GM18909 (cell line): Measurements from ENCODE around the gene DAP3.
"Not testable (repeated sequence)": the region's sequence is repeated elsewhere in the genome, so short reads cannot be mapped to it uniquely, and the experiment has no call there.

Experiments
- ATAC-seq: cut with Tn5 transposase; IDR thresholded peaks from one replicate; pipeline ENCODE4 v1.9.1; 2021; ENCODE audit warnings: mild to moderate bottlenecking; ENCODE audit not compliant: unreplicated experiment, poor library complexity

The DAP3 gene

DNA sequence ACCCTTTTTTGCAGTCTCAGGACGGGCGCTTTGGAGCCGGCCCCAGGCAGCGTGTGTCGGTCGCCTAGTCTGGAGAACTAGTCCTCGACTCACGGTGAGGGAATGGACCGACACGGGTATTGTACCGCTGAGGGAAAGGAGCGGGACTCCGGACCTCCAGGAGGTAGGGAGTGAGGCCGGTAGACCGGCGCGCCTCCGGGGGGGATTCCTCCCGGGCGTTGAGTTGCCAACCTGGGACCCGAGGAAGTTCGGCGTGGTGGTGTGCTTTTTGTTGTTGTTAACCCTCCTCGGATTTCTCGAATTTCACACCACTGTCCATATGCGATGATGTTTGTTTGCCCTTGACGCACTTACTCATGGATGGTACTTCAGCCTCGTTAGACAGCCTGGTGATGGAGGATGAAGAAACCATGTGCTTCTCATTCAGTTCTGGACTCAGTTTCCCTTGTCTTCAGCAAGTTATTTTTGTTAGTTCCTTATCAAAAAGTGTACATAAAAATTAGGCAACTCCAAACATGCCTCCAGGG, at the start of gene DAP3:
Gene DAP3, plus strand, starts transcription at position 11 of the 527 bp plus-strand sequence. CDS start 20,689 bp downstream, outside the sequence.
- not testable (repeated sequence) for ATAC-seq

DNA sequence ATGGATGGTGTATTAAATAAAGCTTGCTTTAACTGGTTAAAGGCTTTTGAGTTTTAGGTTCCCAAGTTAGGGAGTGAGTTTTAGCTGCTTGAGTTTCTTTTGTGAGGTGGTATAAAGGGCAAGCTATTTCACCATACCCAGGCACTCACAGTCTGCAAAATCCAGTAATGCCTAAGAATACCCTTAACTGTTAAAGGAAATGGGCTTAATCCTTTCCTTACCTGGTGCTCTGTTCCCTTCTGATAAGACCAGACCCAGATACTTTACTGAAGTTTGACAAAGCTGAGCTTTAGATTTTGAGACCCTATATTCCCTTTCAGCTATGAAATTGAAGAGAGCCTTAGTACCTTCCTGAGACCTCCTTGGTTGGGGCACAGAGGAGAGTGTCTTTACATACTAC, 48.5 kb upstream of the DAP3 start:
- ATAC-seq: no peak

- not testable (repeated sequence) for ATAC-seq
Measured at GRCh38 chr1:155642559-155643180, 46.2 kb upstream of the DAP3 start.

DNA sequence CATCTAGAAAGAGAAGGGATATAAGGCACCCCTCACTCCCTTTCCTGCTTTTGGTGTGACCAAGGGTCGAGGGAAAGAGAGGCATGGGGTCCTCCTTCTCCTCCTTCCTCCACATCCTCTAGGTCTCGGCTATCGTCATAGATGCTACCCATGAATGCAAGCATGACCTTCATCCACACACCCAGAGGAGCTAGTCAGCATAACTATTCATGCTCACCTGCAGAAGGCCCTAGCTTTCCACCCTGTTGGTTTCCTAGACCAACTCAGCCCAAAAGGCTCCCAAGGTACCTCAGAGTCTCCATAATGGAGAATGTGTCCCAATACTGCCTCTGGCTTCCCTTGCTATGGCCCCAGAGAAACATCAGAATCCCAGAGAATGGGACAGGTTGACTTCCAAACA, 45.7 kb upstream of the DAP3 start:
- no peak for ATAC-seq

DNA sequence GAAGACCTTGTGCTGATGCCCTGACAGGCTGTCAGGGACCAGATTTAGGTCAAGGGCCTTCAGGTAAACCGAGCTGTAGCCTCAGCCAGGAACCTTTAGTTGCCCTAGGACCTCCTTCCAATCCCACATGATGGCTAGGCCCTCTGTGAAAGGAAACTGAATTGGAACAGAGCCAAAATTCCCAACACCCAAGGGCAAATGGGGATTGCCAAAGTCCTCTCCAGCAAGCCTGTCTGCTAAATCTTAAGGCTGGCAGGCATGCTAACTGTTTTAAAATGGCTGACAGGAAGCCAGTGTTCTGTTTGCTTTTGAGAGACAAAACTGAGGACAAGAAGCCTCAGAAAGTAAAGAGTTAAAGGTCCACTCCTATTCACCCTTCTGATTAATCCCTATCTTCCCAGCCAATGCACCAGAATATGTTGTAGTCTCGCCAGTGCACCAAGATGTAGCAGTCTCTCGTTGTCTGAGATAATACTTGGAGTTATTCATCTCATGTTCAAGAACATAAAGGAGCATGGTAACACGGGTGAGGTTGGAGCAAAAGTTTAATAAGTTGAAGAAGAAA, 43.8 kb upstream of the DAP3 start:
- ATAC-seq: no peak

GRCh38 chr1:155645648-155646047, 43.2 kb upstream of the DAP3 start:
- no peak for ATAC-seq

- no peak for ATAC-seq
Measured at GRCh38 chr1:155646307-155646706, 42.6 kb upstream of the DAP3 start.

DNA sequence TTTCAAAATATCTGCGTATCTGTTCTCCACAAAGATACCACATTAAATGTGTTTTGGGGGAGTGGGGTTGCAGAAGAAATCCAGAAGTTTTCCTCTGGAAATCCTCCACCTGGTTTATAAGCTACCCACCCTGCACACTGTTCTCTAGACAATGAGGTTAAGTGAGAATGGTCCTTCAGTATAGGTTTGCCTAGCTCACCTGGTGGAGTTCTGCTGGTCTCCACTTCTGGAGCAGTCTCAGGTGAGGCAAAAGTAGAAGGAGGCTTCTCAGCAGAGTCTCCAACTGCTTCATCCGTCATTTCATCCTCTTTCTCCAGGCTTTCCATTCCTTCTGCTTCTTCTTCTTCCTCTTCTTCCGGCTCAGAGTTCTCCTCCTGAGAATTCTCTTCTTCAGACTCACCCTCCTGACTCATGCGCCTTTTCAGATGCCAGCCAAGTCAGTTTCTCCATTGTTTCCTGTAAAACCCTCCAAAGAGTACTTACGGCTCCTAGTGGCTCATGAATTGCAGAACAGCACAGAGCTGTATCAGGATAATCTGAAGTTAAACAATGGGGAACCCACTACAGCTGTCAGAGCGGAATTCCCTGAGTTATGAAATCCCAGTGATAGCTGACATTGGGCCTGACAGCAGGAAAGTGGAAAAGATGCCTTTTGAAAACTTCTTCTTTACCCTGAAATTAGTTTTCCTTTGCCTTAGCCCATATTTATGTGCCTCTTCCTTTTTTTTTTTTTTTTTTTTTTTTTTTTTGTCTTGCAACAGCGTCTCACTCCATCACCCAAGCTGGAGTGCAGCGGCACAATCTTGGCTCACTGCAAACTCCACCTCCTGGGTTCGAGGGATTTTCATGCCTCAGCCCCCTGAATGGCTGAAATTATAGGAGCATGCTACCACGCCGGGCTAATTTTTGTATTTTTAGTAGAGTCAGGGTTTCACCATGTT, 40.4 kb upstream of the DAP3 start:
- no peak for ATAC-seq

DNA sequence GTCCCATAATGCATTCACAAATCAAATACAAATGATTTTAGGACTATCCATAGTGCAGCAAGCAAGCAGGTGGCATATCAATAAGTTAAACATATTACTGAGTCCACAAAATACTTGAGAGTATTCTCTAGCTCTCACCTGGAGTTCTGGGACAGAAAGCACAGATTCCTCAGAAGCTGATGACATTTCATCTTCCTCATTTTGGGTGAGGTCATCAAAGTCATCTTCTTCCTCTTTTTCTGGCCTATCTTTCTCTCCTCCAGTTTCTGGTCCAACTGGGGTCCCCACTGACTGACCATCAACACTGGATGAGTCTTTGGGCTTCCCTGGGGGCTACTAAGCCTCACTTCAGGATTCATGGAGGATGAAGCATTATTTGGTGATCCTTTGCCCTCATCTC, 39.2 kb upstream of the DAP3 start:
- ATAC-seq: no peak

- no peak for ATAC-seq
Measured at GRCh38 chr1:155650231-155650757, 38.6 kb upstream of the DAP3 start.

GRCh38 chr1:155651861-155652661, 36.8 kb upstream of the DAP3 start:
- no peak for ATAC-seq

GRCh38 chr1:155652951-155653350, 35.9 kb upstream of the DAP3 start:
- ATAC-seq: no peak

DNA sequence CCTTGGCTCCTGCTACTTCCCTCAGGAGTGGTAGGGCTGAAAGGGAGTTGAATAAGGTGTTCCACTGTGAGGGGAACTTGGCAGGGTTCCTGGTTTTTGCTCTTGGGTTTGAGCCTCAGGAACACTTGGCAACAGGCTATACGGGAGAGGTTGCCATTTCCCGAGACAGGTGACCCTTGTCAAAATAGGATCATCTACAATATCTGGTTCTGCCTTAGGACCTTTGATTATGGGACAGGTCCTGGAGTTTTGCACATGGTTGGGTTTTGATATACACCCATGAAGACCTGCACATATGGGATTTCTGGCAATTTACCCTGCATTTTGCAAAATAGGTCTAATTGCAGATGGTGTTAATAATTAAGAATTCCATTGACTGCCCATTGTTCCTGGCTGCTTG, 31.4 kb upstream of the DAP3 start:
- ATAC-seq: no peak

DNA sequence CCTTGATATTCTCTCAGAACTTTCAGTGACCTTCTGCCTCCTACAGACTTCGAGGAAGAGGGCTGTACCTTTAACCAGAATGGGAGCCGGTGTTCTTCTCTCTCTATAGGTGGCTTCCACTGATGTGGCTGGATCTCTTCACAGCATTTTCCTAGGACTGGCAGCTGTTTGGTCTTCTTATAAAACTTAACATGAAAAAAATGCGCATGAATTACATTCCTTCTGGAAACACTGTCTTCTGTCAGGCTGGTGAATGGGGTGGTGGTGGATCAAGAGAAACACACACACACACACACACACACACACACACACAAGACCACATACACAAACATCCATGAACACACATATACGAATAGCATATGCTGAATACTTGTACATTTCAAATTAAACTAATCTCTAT, 27.7 kb upstream of the DAP3 start:
- not testable (repeated sequence) for ATAC-seq

DNA sequence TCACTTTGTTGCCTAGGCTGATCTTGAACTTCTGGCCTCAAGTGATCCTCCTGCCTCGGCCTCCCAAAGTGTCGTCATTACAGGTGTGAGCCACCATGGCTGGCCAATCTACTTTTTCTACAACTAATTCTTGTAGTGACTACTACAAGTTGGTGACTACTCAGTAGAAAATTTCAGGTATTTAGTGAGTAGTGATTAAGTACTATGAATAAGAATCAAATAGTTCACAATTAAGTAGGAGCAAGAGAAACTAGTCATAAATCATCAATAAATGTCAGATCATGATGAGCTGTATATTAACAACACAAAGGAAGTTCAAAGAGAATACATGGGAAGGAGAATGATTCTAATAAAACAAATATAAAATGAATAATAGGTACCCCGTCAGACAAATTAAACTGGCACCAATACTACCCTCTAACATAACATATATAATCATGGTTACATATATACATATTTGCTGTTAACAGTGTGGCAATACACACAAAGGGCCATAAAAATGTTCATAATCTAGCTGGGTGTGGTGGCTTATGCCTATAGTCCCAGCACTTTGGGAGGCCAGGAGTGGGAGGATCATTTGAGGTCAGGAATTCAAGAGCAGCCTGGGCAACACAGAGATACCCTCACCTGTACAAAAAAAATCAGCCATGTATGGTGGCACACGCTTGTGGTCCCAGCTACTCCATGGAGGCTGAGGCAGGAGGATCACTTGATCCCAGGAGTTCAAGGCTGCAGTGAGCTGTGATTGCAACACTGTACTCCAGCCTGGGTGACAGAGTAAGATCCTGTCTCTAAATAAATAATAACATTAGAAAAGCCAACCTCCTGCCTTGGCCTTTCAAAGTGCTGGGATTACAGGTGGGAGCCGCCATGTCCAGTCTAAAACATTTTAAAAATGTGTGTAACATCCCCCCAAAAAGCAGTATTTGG, 19.4 kb upstream of the DAP3 start:
- no peak for ATAC-seq

DNA sequence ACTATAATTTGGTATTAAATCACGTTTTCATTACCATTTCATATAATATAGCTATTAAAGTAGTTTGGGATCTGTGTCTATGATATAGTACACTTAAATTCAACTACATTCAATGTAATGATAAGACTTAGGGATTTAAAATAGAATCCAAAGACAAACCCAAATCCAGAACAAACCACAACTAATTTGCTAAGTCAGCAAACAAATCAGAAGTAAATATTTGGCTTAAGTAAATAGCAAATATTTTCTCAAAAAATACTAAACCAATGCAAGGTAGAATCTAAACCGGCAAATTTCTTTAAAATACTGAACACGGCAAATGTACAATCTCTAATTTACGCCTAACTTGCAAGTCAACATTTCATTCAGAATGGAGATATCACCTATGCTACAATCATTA, 17.1 kb upstream of the DAP3 start:
- ATAC-seq: no peak

- no peak for ATAC-seq
Measured at GRCh38 chr1:155673003-155673402, 15.9 kb upstream of the DAP3 start.

DNA sequence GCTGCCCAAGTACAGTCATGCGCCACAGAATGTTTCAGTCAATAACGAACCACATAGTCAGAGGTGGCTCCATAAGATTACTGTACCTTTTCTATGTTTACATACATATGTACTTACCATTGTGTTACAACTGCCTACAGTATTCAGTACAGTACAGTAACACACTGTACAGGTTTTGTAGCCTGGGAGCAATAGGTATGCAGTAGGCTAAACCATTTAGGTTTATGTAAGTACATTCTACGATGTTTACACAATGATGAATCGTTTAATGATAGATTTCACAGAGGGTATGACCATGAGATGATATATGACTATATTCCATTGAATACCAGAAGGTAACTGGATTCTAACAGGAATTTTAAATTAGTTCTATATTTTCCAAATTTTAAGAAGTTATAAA, 10.9 kb upstream of the DAP3 start:
- no peak for ATAC-seq

DNA sequence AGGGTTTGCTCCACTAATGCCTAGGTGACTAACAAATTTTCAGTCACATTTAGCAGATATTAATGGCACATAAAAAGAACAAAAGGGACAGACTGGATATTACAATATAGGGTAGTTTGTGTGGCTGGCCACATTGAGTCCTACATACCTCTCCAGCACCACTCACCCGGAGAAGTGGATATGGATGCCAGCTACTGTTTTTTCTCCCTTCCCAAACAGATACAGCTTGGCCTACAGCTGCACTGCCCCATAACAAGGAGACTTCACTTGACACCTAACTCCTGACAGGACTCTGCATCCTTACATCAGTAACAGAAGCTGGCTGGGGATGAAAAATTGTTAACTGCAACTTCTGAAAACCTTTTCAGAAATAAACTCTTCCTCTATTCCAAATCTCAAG, 9.9 kb upstream of the DAP3 start:
- not testable (repeated sequence) for ATAC-seq
